GM12891 (cell line): Measurements from ENCODE around the gene GLIS2.

Experiments used
- POLR2A ChIP-seq: IDR thresholded peaks from 2 replicates; pipeline ENCODE4 v1.6.1; 2011; ENCODE audit warnings: low read depth, low read length, control low read depth
- POLR2AphosphoS5 ChIP-seq: IDR thresholded peaks from 2 replicates; pipeline ENCODE4 v1.6.1; 2011; ENCODE audit warnings: low read depth, low read length, control low read depth
- TAF1 ChIP-seq: IDR thresholded peaks from 2 replicates; pipeline ENCODE4 v1.6.1; 2011; ENCODE audit warnings: low read depth, low read length, control low read depth

DNA sequence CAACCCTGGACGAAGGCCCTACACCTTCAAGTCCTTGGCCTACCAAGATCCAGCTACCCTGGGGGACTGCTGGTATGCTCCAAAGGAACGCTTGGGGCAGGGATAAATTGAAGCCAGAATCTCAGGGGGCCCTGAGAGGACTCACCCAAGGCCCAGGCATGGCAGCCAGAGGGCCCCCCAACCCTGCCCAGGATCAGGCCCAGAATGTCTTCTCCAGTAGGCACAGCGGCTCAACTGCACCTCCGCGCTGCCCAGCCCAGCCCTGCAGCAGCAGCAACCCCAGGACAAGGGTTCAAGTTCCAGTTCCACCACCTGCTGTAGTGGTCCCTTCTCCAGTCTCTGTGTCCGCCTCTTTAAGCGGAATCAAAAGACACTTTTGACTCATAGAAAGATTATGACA is 45.3 kb upstream of the GLIS2 start:
- TF ChIP-seq TAF1 (no peak), POLR2A (no peak), POLR2AphosphoS5 (no peak)
